Kasumi-1 (cell line): ENCODE measurements around the gene HPN.
A peak's percentile ranks its signal among the peaks of the same experiment; 100 is the strongest.
"Not testable (repeated sequence)": the region's sequence is repeated elsewhere in the genome, so short reads cannot be mapped to it uniquely, and the experiment has no call there.

Experiments used
- DNase-seq, 2 experiments: peaks; one replicate each; lab custom pipeline; 2025; lab: John Stamatoyannopoulos, UW

HPN gene

DNA sequence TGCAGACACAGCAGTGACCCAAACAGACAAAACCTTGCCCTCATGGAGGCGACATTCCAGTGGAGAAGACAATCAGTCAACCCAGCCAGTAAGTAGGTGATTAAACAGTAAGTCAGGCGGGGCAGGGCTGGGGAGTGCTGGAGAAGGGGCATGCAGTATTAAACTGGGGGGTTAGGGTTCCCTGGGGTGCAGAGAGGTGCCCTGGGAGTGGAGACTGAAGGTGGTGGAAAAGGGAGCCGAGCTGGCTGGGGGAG is 42.9 kb downstream of the HPN start:
- DNase-seq = no peak

DNA sequence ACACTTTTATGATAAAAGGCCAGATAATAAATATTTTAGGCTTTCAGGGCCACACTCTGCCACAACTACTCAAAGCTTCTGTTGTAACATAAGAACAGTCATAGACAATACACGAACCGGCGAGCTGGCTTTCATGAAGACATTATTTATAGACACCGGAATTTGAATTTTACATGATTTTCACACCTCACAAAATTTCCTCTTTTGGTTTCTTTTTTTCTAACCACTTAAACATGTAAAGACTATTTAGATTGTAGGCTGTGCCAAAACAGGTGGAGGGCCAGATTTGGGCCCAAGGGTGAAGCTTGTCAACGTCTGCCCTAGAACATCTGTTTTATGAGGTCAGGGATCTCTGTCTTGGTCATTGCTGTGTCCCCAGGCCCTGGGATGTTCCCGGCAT is 44.4 kb downstream of the HPN start:
- no peak for DNase-seq

- DNase-seq = no peak
Observed at GRCh38 chr19:35086455-35086854, 44.9 kb downstream of the HPN start.

DNA sequence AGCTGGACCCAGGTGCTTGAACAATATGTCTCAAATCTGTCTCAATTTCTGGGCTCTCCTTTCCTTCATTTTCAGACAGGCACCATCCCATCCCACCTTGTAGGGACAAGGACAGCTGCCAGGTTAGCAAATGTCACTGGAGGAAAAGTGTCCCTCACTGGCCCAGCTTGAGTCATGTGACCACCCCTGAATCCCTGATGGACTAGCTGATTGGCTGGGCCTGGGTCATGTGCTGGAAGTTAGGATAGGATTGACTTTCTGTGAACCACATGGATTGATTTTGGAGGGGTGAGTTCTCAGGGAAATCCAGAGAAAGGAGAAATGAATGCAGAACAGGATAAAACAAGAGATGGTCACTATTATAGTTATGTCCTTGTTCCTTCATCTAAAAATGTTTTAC is 45.9 kb downstream of the HPN start:
- DNase-seq = no peak

- no peak for DNase-seq
Observed at GRCh38 chr19:35088131-35088913, 46.8 kb downstream of the HPN start.

DNA sequence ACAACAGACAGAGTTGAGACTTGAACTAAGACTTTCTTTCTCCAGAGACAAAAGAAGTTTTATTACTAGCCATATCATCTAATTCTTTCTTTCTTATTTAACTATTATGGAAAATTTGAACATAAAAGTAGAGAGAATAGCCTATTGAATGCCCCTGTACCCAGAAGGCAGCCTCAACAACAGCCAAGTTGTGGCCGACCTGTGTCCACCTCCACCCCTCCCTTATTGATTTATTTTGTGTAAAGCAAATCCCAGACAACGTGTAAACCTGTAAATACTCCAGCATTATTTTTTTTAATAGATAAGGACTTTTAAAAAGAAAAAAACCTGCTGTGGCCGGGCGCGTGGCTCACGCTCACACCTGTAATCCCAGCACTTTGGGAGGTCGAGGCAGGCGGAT is 48.0 kb downstream of the HPN start:
- no peak for DNase-seq

DNA sequence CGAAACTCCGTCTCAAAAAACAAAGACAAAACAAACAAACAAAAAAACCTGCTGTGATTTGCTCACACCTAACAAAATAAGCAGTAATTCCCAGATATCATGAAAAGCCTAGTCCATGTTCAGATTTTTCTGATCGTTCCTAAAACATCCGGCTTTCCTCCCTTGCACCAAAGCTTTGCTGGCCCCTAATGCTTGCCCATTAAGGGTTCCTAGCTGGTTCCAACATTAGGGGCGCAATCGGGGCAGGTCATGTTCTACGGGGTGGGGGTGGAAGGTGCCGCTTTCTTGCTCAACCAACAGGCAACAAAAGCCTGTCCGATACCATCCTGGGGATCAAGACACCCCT is 48.6 kb downstream of the HPN start:
- DNase-seq = no peak

DNA sequence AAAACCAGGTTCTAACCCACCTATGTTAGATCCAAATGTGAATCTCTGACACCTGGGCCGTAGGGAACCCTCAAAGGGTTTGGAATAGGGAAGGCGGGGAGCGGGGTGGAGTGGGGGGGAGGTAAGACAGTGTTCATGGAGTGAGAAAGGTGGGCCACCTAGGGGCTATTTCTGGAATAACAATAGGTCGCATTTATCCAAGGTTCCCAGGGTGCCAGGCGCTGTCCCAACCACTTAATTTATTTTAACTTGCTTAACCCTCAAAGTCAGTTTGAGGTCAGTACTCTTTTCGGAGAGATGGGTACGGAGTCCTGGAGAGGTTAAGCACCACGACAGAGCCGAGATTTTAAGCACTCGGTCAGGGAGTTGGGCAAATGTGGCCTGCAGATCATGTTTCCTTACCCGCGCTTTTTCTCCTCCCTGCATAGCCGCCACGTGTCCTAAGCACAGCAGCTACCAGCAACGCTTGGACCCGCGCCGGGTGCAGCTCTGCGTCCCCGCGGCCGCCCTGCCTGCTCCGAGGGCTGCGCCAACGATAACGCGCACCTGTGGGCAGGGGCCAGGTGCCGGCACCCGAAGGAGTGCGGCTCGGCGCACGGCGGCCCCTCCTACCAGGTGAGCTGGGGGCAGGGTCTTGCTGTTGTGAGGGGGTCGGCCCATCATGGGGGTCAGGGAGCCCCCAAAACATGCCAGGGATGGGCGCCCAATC is 49.1 kb downstream of the HPN start:
- DNase-seq = peak; percentile 72 to 76

- DNase-seq = no peak
Observed at GRCh38 chr19:35093430-35093829, 51.9 kb downstream of the HPN start.

DNA sequence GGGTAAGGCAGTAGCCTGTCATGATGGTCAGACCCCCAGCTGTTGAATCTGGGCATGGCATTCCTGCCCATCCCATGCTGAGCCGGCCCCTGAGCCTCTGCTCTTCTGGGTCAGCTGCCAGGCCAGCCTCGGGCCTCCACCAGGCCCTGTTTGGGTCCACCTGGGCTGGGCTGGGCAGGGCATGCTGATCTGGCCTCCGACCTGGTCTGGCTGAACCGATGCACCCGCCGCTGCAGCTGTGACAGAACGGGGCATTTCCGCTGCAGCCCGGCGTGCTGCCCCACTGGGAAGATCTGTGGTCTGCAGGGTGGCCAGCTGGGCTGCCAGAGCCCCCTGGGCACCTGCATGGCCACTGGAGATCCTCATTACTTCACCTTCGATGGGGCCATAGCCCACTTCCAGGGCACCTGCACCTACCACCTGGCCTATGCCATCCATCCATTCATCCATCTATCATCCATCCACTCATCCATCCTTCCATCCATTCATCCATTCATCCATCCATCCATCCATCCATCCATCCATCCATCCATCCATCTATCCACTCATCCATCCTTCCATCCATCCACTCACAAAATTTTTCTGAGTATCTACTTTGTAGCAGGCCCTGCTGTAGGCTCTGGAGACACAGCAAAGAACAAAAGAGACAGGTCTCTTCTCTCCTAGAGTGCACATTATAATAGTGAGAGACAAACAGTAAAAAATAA is 52.6 kb downstream of the HPN start:
- DNase-seq = no peak

- no peak for DNase-seq
Observed at GRCh38 chr19:35094656-35095055, 53.1 kb downstream of the HPN start.

DNA sequence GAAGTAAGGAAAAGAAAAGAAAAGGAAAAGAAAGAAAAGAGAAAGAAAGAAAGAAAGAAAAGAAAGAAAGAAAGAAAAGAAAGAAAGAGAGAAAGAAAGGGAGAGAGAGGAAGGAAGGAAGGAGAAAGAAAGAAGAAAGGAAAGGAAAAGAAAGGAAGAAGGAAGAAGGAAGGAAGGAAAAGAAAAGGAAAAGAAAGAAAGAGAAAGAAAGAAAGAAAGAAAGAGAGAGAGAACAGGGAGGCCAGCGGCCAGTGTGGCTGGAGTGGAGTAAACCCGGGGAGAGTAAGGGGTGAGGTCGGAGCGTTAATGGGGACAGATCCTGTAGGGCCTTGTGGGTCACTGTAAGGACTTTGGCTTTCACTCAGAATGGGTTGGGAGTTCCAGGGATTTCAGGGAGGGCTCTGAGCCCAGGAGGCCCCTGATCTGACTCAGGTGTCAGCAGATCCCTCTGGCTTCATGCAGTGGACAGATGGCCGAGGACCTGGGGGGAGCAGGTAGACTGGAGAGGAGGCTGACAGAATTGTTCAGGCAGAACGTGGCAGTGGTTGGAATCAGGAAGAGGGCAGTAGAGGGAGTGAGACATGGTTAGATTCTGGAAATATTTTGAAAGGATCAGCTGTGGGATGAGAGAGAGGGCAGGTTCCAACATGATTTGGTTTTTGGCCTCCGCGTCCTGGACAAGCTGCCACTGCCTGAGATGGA is 54.3 kb downstream of the HPN start:
- no peak for DNase-seq

- no peak for DNase-seq
Observed at GRCh38 chr19:35098413-35099049, 57.0 kb downstream of the HPN start.

DNA sequence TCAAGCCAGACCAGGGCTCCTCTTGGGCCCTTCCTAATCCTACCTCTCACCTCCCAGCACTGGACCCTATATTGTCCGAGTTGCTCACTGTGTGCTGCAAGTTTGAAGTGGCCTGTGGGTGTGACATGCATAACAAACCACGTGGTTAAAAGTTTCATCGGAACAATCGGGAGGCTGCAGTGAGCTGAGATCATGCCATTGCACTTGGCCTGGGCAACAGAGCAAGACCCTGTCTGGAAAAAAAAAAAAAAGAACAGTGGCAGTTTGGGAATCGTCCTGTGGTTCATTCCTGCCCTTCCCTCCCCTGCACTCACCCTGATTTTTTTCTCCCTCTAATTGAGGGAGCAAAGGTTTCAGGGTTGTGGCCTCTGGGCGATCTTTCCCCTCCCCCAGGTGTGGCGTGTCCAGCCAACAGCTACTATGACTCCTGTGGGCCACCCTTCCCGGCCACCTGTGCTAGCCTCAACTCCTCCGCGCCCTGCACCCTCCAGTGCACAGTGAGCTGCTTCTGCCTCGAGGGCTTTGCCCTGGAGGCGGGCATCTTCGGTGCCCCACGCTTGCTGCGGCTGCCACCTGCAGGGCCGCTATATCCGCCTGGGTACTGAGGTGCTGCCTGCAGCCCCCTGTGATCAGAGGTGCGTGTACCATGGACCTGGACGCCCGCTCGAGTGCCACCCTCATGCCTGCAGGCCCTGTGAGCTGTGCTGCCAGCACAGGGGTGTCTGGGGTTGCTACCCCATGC is 57.8 kb downstream of the HPN start:
- DNase-seq = no peak

GRCh38 chr19:35099897-35100275 is 58.4 kb downstream of the HPN start:
- no peak for DNase-seq

GRCh38 chr19:35100588-35101533 is 59.3 kb downstream of the HPN start:
- no peak for DNase-seq

DNA sequence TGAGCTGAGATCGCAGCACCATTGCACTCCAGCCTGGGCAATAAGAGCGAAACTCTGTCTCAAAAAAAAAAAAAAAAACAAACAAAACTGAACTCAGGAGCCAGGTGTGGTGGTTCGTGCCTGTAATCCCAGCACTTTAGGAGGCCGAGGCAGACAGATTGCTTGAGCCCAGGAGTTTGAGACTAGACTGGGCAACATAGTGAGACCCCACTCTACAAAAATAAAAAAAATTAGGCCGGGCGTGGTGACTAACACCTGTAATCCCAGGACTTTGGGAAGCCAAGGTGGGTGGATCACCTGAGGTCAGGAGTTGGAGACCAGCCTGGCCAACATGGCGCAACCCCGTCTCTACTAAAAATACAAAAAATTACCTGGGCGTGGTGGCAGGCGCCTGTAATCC is 60.4 kb downstream of the HPN start:
- not testable (repeated sequence) for DNase-seq

DNA sequence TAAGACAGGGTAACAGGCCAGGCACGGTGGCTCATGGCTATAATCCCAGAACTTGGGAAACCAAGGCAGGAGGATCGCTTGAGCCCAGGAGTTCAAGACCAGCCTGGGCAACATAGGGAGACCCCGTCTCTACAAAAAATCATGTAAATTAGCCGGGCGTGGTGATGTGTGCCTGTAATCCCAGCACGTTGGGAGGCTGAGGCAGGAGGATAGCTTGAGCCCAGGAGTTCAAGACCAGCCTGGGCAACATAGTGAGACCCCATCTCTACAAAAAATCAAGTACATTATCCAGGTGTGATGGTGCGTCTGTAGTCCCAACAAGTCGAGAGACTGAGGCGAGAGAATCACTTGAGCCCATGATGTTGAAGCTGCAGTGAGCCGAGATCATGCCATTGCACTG is 62.1 kb downstream of the HPN start:
- not testable (repeated sequence) for DNase-seq

DNA sequence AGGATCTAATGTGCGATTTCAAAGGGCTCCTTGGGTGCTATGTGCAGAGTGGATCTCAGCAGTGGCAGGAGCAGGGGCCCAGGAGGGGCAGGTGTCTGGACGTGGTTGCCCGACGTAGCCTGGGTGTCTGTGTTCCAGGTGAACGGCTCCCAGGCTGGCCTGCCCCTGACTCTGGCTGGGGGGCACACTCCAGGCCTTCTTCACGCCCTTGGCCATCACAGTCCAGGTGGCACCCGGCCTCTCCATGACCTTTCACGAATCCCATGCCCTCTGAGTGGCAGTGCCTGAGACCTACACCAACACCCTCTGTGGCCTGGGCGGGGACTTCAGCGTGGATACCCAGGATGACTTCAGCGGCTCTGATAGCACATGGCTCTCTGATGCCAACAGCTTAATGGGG is 62.8 kb downstream of the HPN start:
- DNase-seq = no peak

DNA sequence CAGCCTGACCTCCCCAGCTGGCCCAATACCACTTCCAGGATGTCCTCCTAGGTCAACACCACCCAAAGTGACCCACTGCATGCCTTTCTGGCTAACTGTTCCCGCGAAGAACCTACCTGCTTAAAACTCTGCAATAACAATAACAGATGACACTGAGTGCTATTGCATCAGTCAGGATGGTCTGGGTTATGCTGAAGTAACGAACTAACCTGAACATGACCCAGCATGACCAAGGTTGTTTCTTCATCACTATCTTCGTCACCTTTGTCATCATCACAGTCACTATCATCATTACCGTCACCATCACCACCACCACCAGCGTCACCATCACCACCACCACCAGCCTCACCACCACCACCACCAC is 63.5 kb downstream of the HPN start:
- DNase-seq = no peak
